Measurements from ENCODE around the gene KAZN.

DNA sequence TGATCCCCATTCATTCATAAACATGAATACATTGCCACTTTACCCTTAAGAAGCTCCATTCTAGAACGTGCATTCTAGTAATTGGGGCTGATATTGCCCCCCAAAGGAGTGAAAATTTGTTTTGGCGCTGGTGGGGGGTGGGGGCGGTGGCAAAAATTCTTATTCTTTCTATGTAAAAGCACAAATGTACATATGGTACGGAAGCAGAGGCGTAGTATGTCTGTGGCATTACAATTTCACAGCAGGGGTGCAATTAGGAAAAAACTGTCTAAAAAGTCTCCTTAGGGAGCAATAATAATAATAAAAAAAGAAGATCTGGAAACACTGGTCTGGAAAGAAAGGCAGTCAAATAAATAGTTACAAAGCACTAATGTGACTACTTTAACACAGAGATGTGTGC lies 514.7 kb downstream of the KAZN start:
- TF ChIP-seq, protein P1, sequence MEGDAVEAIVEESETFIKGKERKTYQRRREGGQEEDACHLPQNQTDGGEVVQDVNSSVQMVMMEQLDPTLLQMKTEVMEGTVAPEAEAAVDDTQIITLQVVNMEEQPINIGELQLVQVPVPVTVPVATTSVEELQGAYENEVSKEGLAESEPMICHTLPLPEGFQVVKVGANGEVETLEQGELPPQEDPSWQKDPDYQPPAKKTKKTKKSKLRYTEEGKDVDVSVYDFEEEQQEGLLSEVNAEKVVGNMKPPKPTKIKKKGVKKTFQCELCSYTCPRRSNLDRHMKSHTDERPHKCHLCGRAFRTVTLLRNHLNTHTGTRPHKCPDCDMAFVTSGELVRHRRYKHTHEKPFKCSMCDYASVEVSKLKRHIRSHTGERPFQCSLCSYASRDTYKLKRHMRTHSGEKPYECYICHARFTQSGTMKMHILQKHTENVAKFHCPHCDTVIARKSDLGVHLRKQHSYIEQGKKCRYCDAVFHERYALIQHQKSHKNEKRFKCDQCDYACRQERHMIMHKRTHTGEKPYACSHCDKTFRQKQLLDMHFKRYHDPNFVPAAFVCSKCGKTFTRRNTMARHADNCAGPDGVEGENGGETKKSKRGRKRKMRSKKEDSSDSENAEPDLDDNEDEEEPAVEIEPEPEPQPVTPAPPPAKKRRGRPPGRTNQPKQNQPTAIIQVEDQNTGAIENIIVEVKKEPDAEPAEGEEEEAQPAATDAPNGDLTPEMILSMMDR (IDR thresholded peaks at IDR 0.05) = no peak
- TF ChIP-seq POLR2A (IDR thresholded peaks at IDR 0.05) = no peak

Data from body of pancreas (tissue), 4 donors.